ENCODE results near the gene VPS41. TPM values are rescaled to one million over a fixed set of nuclear protein-coding genes. Genes with fewer than 3 reads are reported as not detected.

Gene VPS41
- total and polyA plus RNA-seq, 10 of the 15 experiments (the other 5 are each of a cell fraction or from before 2014, with no cell fraction given), result 15.3 to 63.2 (median 47.0) TPM

- TF ChIP-seq CUX1 (IDR thresholded peaks at IDR 0.05; ENCODE audit: insufficient replicate concordance, low read depth, low read length), result no peak
- no peak for TF ChIP-seq ZBTB4 (CRISPR knock-in tag; IDR thresholded peaks at IDR 0.05)
- no peak for TF ChIP-seq GATAD2B (conservative IDR thresholded peaks at IDR 0.05; ENCODE audit: low read depth)
- TF ChIP-seq PBX3 (IDR thresholded peaks at IDR 0.05; ENCODE audit: insufficient replicate concordance, low read depth, low read length), result no peak
- TF ChIP-seq SMAD5 (IDR thresholded peaks at IDR 0.05; ENCODE audit: low read depth), result no peak
- TF ChIP-seq POLR2A (IDR thresholded peaks at IDR 0.05; ENCODE audit: low read depth, low read length), result no peak
- no peak for TF ChIP-seq ZNF687 (IDR thresholded peaks at IDR 0.05)
- no peak for TF ChIP-seq SUPT20H (IDR thresholded peaks at IDR 0.05; ENCODE audit: borderline replicate concordance, control insufficient read depth, low read depth, low read length)
- no peak for TF ChIP-seq CEBPZ (IDR thresholded peaks at IDR 0.05; ENCODE audit: low read depth, low read length)
- TF ChIP-seq NBN (IDR thresholded peaks at IDR 0.05), result no peak
- no peak for TF ChIP-seq CHD1 (IDR thresholded peaks at IDR 0.05; ENCODE audit: low read depth, low read length)
Measured at GRCh38 chr7:38673795-38674194, 235.2 kb downstream of the VPS41 start (continued).
